ENCODE measurements around the gene MICAL3. TPM values are rescaled to one million over a fixed set of nuclear protein-coding genes. Genes with fewer than 3 reads are reported as not detected.
A peak's percentile ranks its signal among the peaks of the same experiment; 100 is the strongest.

Gene MICAL3
- total and polyA plus RNA-seq, 9 of the 15 experiments (the other 6 are each of a cell fraction or from before 2014, with no cell fraction given) = 0.53 to 32.1 (median 12.3) TPM

DNA sequence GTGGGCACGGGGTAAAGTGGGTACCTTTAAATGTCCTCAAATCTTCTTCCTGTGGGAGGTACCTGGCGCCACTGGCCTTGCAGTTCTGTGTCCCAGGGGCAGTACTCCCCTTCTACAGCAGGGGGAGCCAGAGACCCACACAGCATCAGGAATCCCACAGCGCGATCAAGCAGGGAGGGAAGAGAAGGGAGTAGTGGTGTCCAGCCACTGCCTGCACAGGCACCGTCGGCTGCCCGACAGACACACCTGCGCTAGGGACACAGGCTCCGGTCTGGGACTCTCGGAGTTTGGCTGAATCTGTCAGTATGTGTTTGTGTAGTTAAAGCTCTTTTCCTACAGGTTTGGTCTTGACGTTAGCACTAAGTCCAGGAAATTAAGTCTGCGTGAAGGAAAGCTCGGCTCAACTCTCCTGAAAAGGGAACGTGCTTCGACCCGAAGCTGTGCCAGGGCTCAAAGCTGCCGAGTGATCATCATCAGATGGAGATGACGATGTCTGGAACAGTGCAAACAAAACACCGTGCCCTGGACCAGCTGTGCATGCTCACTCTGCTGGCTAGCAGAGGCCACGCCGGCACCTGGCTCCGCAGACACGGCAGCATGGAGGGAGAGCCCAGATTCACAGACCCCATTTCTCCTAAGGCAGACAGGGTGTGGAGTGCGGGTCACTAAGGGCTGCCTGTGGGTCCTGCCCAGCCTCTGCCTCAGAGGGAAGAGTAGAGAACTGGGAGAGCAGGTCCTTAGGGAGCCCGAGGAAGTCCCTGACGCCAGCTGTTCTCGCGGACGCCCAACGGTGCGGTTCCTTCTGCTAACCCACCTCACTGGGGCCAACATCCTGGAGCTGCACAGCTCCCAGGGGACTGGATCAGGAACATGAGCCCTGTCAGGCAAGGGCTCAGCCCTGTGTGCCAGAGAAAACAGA, 194.1 kb downstream of the MICAL3 start (continued):
- peak; percentile 31; the same call in 1 of the 2 replicates for TF ChIP-seq MYC (IDR thresholded peaks at IDR 0.05; ENCODE audit: low read depth, low read length)
- no peak for TF ChIP-seq MYC (CRISPR knock-in tag; IDR thresholded peaks at IDR 0.05; ENCODE audit: borderline replicate concordance, low read depth)
- TF ChIP-seq FOS (IDR thresholded peaks at IDR 0.05; ENCODE audit: extremely low read depth, insufficient read length) = no peak
- TF ChIP-seq TAF7 (tag; IDR thresholded peaks at IDR 0.05) = no peak
- peak; percentile 14; the same call in 1 of the 2 replicates for TF ChIP-seq SOX6 (IDR thresholded peaks at IDR 0.05)
- TF ChIP-seq PTRF (tag; IDR thresholded peaks at IDR 0.05) = no peak
- no peak for TF ChIP-seq NR3C1 (CRISPR knock-in tag; IDR thresholded peaks at IDR 0.05)
- TF ChIP-seq, protein P1, sequence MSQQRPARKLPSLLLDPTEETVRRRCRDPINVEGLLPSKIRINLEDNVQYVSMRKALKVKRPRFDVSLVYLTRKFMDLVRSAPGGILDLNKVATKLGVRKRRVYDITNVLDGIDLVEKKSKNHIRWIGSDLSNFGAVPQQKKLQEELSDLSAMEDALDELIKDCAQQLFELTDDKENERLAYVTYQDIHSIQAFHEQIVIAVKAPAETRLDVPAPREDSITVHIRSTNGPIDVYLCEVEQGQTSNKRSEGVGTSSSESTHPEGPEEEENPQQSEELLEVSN (IDR thresholded peaks at IDR 0.05; ENCODE audit: borderline replicate concordance in 1 of 2, extremely low read depth in 1 of 2, insufficient read depth in 1 of 2, insufficient read length in 1 of 2, low read depth in 1 of 2, low read length in 1 of 2, poor library complexity in 1 of 2, severe bottlenecking in 1 of 2) = peak in 1 of 2 experiments; percentile 8
- no peak for TF ChIP-seq ZNF197 (CRISPR knock-in tag; IDR thresholded peaks at IDR 0.05; ENCODE audit: low read depth)
- TF ChIP-seq CREBBP (IDR thresholded peaks at IDR 0.05; ENCODE audit: low read depth, low read length) = no peak
- TF ChIP-seq SRF (CRISPR knock-in tag; IDR thresholded peaks at IDR 0.05) = peak in 1 of 2 experiments; percentile 91; a peak in 1 of 4 replicates
- TF ChIP-seq BRD9 (IDR thresholded peaks at IDR 0.05; ENCODE audit: low read depth, partially characterized antibody) = no peak
- TF ChIP-seq RBM22 (IDR thresholded peaks at IDR 0.05; ENCODE audit: low read depth, low read length, poor library complexity, severe bottlenecking) = no peak
- TF ChIP-seq, protein P2, sequence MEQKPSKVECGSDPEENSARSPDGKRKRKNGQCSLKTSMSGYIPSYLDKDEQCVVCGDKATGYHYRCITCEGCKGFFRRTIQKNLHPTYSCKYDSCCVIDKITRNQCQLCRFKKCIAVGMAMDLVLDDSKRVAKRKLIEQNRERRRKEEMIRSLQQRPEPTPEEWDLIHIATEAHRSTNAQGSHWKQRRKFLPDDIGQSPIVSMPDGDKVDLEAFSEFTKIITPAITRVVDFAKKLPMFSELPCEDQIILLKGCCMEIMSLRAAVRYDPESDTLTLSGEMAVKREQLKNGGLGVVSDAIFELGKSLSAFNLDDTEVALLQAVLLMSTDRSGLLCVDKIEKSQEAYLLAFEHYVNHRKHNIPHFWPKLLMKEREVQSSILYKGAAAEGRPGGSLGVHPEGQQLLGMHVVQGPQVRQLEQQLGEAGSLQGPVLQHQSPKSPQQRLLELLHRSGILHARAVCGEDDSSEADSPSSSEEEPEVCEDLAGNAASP (IDR thresholded peaks at IDR 0.05) = no peak
- TF ChIP-seq BRCA1 (IDR thresholded peaks at IDR 0.05) = no peak
- TF ChIP-seq BRCA1 (CRISPR knock-in tag; IDR thresholded peaks at IDR 0.05) = no peak
- no peak for TF ChIP-seq IRF2 (CRISPR knock-in tag; IDR thresholded peaks at IDR 0.05)
- no peak for TF ChIP-seq HDAC2 (IDR thresholded peaks at IDR 0.05)
- no peak for TF ChIP-seq PPARD (CRISPR knock-in tag; IDR thresholded peaks at IDR 0.05)
- no peak for TF ChIP-seq ZNF436 (CRISPR knock-in tag; IDR thresholded peaks at IDR 0.05)
- TF ChIP-seq TEAD4 (IDR thresholded peaks at IDR 0.05; ENCODE audit: low read length) = no peak
- no peak for TF ChIP-seq TEAD4 (CRISPR knock-in tag; IDR thresholded peaks at IDR 0.05; ENCODE audit: borderline replicate concordance)
- no peak for TF ChIP-seq CCNT2 (IDR thresholded peaks at IDR 0.05; ENCODE audit: borderline replicate concordance, extremely low read depth, insufficient read length, low read depth, low read length)
- no peak for TF ChIP-seq NR4A1 (CRISPR knock-in tag; IDR thresholded peaks at IDR 0.05)
- no peak for TF ChIP-seq NR4A1 (tag; IDR thresholded peaks at IDR 0.05)

All from K562 (cell line).